ENCODE measurements around the gene ANAPC2.

GRCh38 chr9:137186385-137186784 lies 2.0 kb downstream of the ANAPC2 start:
- TF ChIP-seq CTCF (IDR thresholded peaks at IDR 0.05) (no peak), POLR2A (IDR thresholded peaks at IDR 0.05) (no peak)
